A549 (cell line): ENCODE measurements around the gene CELF6. TPM values are rescaled to one million over a fixed set of nuclear protein-coding genes. Genes with fewer than 3 reads are reported as not detected.
A peak's percentile ranks its signal among the peaks of the same experiment; 100 is the strongest.

Experiments
- ATAC-seq, 2 experiments: fragments of 200-7000 bp in 1 of 2; fragments of >200 bp in 1 of 2; cut with Nextera tagmentation in 1 of 2; cut with Tn5 transposase in 1 of 2; 3 replicates each; pipeline versions ENCODE4 v1.8.0 to v1.9.1; 2018 to 2020; ENCODE audit warnings: mild to moderate bottlenecking in 1 of 2, moderate library complexity in 1 of 2
- CTCF ChIA-PET: fragments of 300-600 bp; sonication (Branson Sonifier 250); formaldehyde crosslinking; extraction: SDS; loops from one replicate; lab custom pipeline; 2021; ENCODE audit warnings: antibody characterized with exemption, inconsistent platforms; lab: Yijun Ruan, JAX
- POLR2A ChIA-PET: fragments of 350-600 bp; formaldehyde crosslinking; extraction: SDS; loops from one replicate; lab custom pipeline; 2021; ENCODE audit warnings: antibody characterized with exemption, inconsistent platforms; lab: Yijun Ruan, JAX
- DNase-seq, 2 experiments: peaks; one replicate each; pipeline versions ENCODE4 v3.0.0 to v3.0.0-alpha.2; 2011 to 2016; ENCODE audit warnings: low read depth in 1 of 2, low spot score in 1 of 2
- FAIRE-seq: peaks from 2 replicates; lab custom pipeline; 2011; peaks lifted over from hg19 to GRCh38; lab: Jason Lieb, UNC
- H3K27ac ChIP-seq, 2 experiments: fragments of >200 bp; sonication (Bioruptor Twin); formaldehyde crosslinking; 3 replicates each; pipeline ENCODE4 v1.5.1; 2016 to 2017
- H3K4me1 ChIP-seq: fragments of >200 bp; sonication (Bioruptor Twin); formaldehyde crosslinking; 3 replicates; pipeline ENCODE4 v1.6.1; 2016
- H3K4me2 ChIP-seq: fragments of >200 bp; sonication (Bioruptor Twin); formaldehyde crosslinking; 3 replicates; pipeline ENCODE4 v1.6.1; 2016
- H3K4me3 ChIP-seq: fragments of >200 bp; sonication (Bioruptor Twin); formaldehyde crosslinking; 3 replicates; pipeline ENCODE4 v1.5.1; 2016
- H3K9me3 ChIP-seq: fragments of >200 bp; sonication (Bioruptor Twin); formaldehyde crosslinking; 3 replicates; pipeline ENCODE4 v1.6.1; 2016
- ATOH8 ChIP-seq: fragments of 250-450 bp; sonication (Bioruptor Pico); IDR thresholded peaks from 2 replicates; pipeline ENCODE4 v1.5.0; 2020; ENCODE audit warnings: low read depth, mild to moderate bottlenecking, moderate library complexity
- CBX2 ChIP-seq: fragments of 200-600 bp; sonication (generic); IDR thresholded peaks from 2 replicates; pipeline ENCODE4 v1.6.1; 2016; ENCODE audit warnings: low read depth, mild to moderate bottlenecking, borderline replicate concordance
- CBX8 ChIP-seq: fragments of 200-600 bp; sonication (generic); IDR thresholded peaks from 2 replicates; pipeline ENCODE4 v1.6.1; 2016
- CEBPB ChIP-seq, 2 experiments: fragments of >200 bp in 1 of 2; sonication (Bioruptor Twin) in 1 of 2; formaldehyde crosslinking in 1 of 2; IDR thresholded peaks; 2 replicates each; pipeline ENCODE4 v1.6.1; 2012 to 2016
- CHD2 ChIP-seq: fragments of 150-350 bp; IDR thresholded peaks from 2 replicates; pipeline ENCODE4 v1.6.1; 2014; ENCODE audit warnings: low read length; ENCODE audit not compliant: partially characterized antibody
- CTCF ChIP-seq: fragments of >200 bp; sonication (Bioruptor Twin); formaldehyde crosslinking; IDR thresholded peaks from 3 replicates; pipeline ENCODE4 v1.5.1; 2016
- ELK1 ChIP-seq: fragments of 150-350 bp; IDR thresholded peaks from 2 replicates; pipeline ENCODE4 v1.6.1; 2014; ENCODE audit warnings: low read depth, mild to moderate bottlenecking, low read length
- EP300 ChIP-seq, 2 experiments: fragments of >200 bp; sonication (Bioruptor Twin); formaldehyde crosslinking; IDR thresholded peaks; 2 replicates in 1 of 2; 3 replicates in 1 of 2; pipeline ENCODE4 v1.6.1; 2016 to 2017
- FOSB ChIP-seq: fragments of 250-450 bp; sonication (Bioruptor Pico); IDR thresholded peaks from 2 replicates; pipeline ENCODE4 v1.5.0; 2020; ENCODE audit warnings: mild to moderate bottlenecking, moderate library complexity
- FOXS1 ChIP-seq: fragments of 250-450 bp; sonication (Bioruptor Pico); IDR thresholded peaks from 2 replicates; pipeline ENCODE4 v1.5.0; 2020; ENCODE audit warnings: mild to moderate bottlenecking, moderate library complexity
- HDAC2 ChIP-seq: fragments of 200-600 bp; sonication (generic); IDR thresholded peaks from 2 replicates; pipeline ENCODE4 v1.6.1; 2016
- HES2 ChIP-seq: fragments of >200 bp; sonication (Bioruptor Twin); formaldehyde crosslinking; IDR thresholded peaks from 2 replicates; pipeline ENCODE4 v1.6.1; 2016
- HEYL ChIP-seq: fragments of 250-450 bp; sonication (Bioruptor Pico); IDR thresholded peaks from 2 replicates; pipeline ENCODE4 v1.8.0; 2021; ENCODE audit warnings: mild to moderate bottlenecking, moderate library complexity
- HOXA7 ChIP-seq: fragments of 250-450 bp; sonication (Bioruptor Pico); IDR thresholded peaks from 2 replicates; pipeline ENCODE4 v1.5.0; 2020; ENCODE audit warnings: mild to moderate bottlenecking, moderate library complexity
- HOXB13 ChIP-seq: fragments of 250-450 bp; sonication (Bioruptor Pico); IDR thresholded peaks from 2 replicates; pipeline ENCODE4 v1.5.0; 2020; ENCODE audit warnings: low read depth, mild to moderate bottlenecking, moderate library complexity
- JUN ChIP-seq, 2 experiments: fragments of >200 bp; sonication (Bioruptor Twin); formaldehyde crosslinking; IDR thresholded peaks; 2 replicates in 1 of 2; 3 replicates in 1 of 2; pipeline ENCODE4 v1.6.1; 2016 to 2017
- KDM1A ChIP-seq: fragments of 200-600 bp; sonication (generic); IDR thresholded peaks from 2 replicates; pipeline ENCODE4 v1.6.1; 2016; ENCODE audit warnings: low read depth, mild to moderate bottlenecking
- KDM5A ChIP-seq: fragments of 200-600 bp; sonication (generic); IDR thresholded peaks from 2 replicates; pipeline ENCODE4 v1.6.1; 2016; ENCODE audit warnings: antibody characterized with exemption, mild to moderate bottlenecking
- MAFK ChIP-seq: fragments of 450-650 bp; IDR thresholded peaks from 2 replicates; pipeline ENCODE4 v1.6.1; 2014; ENCODE audit not compliant: partially characterized antibody
- NFE2L2 ChIP-seq: fragments of 150-350 bp; conservative IDR thresholded peaks from 2 replicates; pipeline ENCODE4 v1.6.1; 2014; ENCODE audit warnings: low read length
- NPAS2 ChIP-seq: fragments of 250-450 bp; sonication (Bioruptor Pico); IDR thresholded peaks from 2 replicates; pipeline ENCODE4 v1.8.0; 2022; ENCODE audit warnings: mild to moderate bottlenecking, moderate library complexity, borderline replicate concordance
- RCOR1 ChIP-seq: fragments of 150-350 bp; IDR thresholded peaks from 2 replicates; pipeline ENCODE4 v1.6.1; 2014; ENCODE audit warnings: antibody characterized with exemption, low read length, low read depth
- TFCP2L1 ChIP-seq: fragments of 250-450 bp; sonication (Bioruptor Pico); IDR thresholded peaks from 2 replicates; pipeline ENCODE4 v1.5.0; 2021; ENCODE audit warnings: mild to moderate bottlenecking
- USF2 ChIP-seq: fragments of 450-650 bp; IDR thresholded peaks from 2 replicates; pipeline ENCODE4 v1.6.1; 2014; ENCODE audit warnings: antibody characterized with exemption
- ZC3H11A ChIP-seq: fragments of 450-650 bp; IDR thresholded peaks from 2 replicates; pipeline ENCODE4 v1.6.1; 2014; ENCODE audit warnings: antibody characterized with exemption, mild to moderate bottlenecking
- ZSCAN20 ChIP-seq: fragments of 250-450 bp; sonication (Bioruptor Pico); IDR thresholded peaks from 2 replicates; pipeline ENCODE4 v1.8.0; 2022; ENCODE audit warnings: mild to moderate bottlenecking, moderate library complexity
- WGBS: methylation state at CpG from one replicate; pipeline ENCODE4 v1.1.6; 2017; ENCODE audit errors: missing lambda C conversion rate; 5-methylcytosine and 5-hydroxymethylcytosine counted together
- polyA plus RNA-seq, 4 experiments: library from polyadenylated mRNA; depleted of rRNA in 3 of 4; stranded (reverse); fragments of >200 nt; fragmentation: RNase III in 1 of 4; extraction: RNeasy Plus Mini Kit Qiagen cat#74134 plus additional on column Dnase treatment in 1 of 4; gene quantifications; 2 replicates in 3 of 4; 3 replicates in 1 of 4; pipeline ENCODE4 v1.2.3, GENCODE V29; 2011 to 2017

Gene CELF6
- polyA plus RNA-seq, 2 of the 4 experiments (the other 2 are of a cell fraction): 0.16 TPM; not detected in 1

GRCh38 chr15:72248514-72248913 lies 71.4 kb downstream of the CELF6 start:
- ATAC-seq (no peak), DNase-seq (no peak), FAIRE-seq (peak; percentile 43)
- CTCF ChIA-PET: interaction anchor here (1.6 to 2.2 kb wide), 2 partner anchors 25 to 32 kb away, joined by 3 to 6 read pairs; no protein-coding TSS in a partner anchor
- POLR2A ChIA-PET: interaction anchor here (1.0 kb wide), 1 partner anchor 12 kb away, joined by 4 read pairs; no protein-coding TSS in a partner anchor
- TF ChIP-seq HES2 (no peak), RCOR1 (no peak), CTCF (no peak), ZC3H11A (no peak), JUN (IDR thresholded peaks at IDR 0.05) (no peak), ATOH8 (CRISPR knock-in tag) (no peak), HDAC2 (no peak), CHD2 (no peak), FOSB (CRISPR knock-in tag) (no peak), CEBPB (IDR thresholded peaks at IDR 0.05) (no peak), CBX8 (no peak), USF2 (no peak), NPAS2 (CRISPR knock-in tag) (no peak), HEYL (CRISPR knock-in tag) (no peak), CBX2 (no peak), HOXB13 (CRISPR knock-in tag) (no peak)
- 91% methylated on average over 1 of the region's 1 CpG for WGBS
- Histone ChIP-seq H3K4me3 (no peak overlapping the region), H3K4me2 (no peak overlapping the region), H3K4me1 (no peaks in the 10 kb centered on the region), H3K27ac (no peak overlapping the region), H3K9me3 (no peaks in the 10 kb centered on the region)

- H3K4me3 ChIP-seq: no peak overlapping the region
- H3K9me3 ChIP-seq: no peaks in the 10 kb centered on the region
- no peak for TF ChIP-seq CHD2
- TF ChIP-seq KDM5A: no peak
- TF ChIP-seq, all 56 proteins: peak for 0
- FAIRE-seq (no peak), DNase-seq (no peak), ATAC-seq (no peak)
- Histone ChIP-seq H3K4me1 (peaks cover 10% of the 10 kb centered on the region), H3K4me2 (no peak overlapping the region), H3K27ac (no peak overlapping the region)
- WGBS: 89% methylated on average over 2 of the region's 2 CpGs
- CTCF ChIA-PET: interaction anchor here (0.7 to 31.1 kb wide), 5 partner anchors 9 to 35 kb away, joined by 3 to 644 read pairs (median 5); partner anchors contain the start of genes GRAMD2A and PKM
- POLR2A ChIA-PET: interaction anchor here (4.5 kb wide), 1 partner anchor 12 kb away, joined by 25 read pairs; the partner anchor contains the start of gene PKM
Measured at GRCh38 chr15:72242775-72243370, 77.1 kb downstream of the CELF6 start.

GRCh38 chr15:72239652-72240051 lies 80.3 kb downstream of the CELF6 start:
- TF ChIP-seq HOXA7 (CRISPR knock-in tag) (no peak), ZC3H11A (no peak), MAFK (no peak), ZSCAN20 (CRISPR knock-in tag) (no peak), KDM1A (no peak), NFE2L2 (no peak), TFCP2L1 (CRISPR knock-in tag) (no peak), HOXB13 (CRISPR knock-in tag) (no peak), ATOH8 (CRISPR knock-in tag) (no peak), EP300 (IDR thresholded peaks at IDR 0.05) (no peak), FOXS1 (CRISPR knock-in tag) (no peak), ELK1 (no peak), USF2 (no peak)
- ChIA-PET CTCF (interaction anchor here (1.3 to 31.1 kb wide), 5 partner anchors 8 to 34 kb away, joined by 5 to 644 read pairs (median 14); partner anchors contain the start of genes GRAMD2A and PKM), POLR2A (interaction anchor here (0.6 to 4.5 kb wide), 4 partner anchors 9 to 239 kb away, joined by 3 to 25 read pairs (median 4); partner anchors contain the start of gene PKM)
- no peak overlapping the region for H3K4me2 ChIP-seq
- H3K4me1 ChIP-seq: peaks cover 37% of the 10 kb centered on the region
- H3K27ac ChIP-seq: peak overlapping the region in 1 of 2 experiments; percentile 97; a peak in 3 of 6 replicates
- no peak overlapping the region for H3K4me3 ChIP-seq
- H3K9me3 ChIP-seq: no peaks in the 10 kb centered on the region
- DNase-seq: no peak
- no peak for ATAC-seq
- no peak for FAIRE-seq
